Mucosa of stomach (tissue), 1 donor: ENCODE data around the gene LAP3.
A peak's percentile ranks its signal among the peaks of the same experiment; 100 is the strongest.
"Not testable (repeated sequence)": the region's sequence is repeated elsewhere in the genome, so short reads cannot be mapped to it uniquely, and the experiment has no call there.

Experiments
- H3K27me3 ChIP-seq: one replicate; pipeline ENCODE4 v1.7.0; 2013; ENCODE audit warnings: mild to moderate bottlenecking, low read length; ENCODE audit not compliant: control insufficient read depth, insufficient read depth
- H3K36me3 ChIP-seq: one replicate; pipeline ENCODE4 v1.7.0; 2013; ENCODE audit warnings: low read length; ENCODE audit not compliant: control insufficient read depth, insufficient read depth
- H3K4me1 ChIP-seq: one replicate; pipeline ENCODE4 v1.7.0; 2013; ENCODE audit warnings: mild to moderate bottlenecking, low read length; ENCODE audit not compliant: control insufficient read depth, insufficient read depth
- H3K4me3 ChIP-seq: one replicate; pipeline ENCODE4 v1.7.0; 2013; ENCODE audit warnings: low read length
- H3K9ac ChIP-seq: one replicate; pipeline ENCODE4 v1.7.0; 2013; ENCODE audit warnings: mild to moderate bottlenecking, low read length, moderate library complexity
- H3K9me3 ChIP-seq: one replicate; pipeline ENCODE4 v1.7.0; 2013; ENCODE audit warnings: mild to moderate bottlenecking, low read length, moderate library complexity; ENCODE audit not compliant: control insufficient read depth
- donor health status: Pancreatic carcinoma.

LAP3 gene

GRCh38 chr4:17574206-17574605 lies 2.8 kb upstream of the LAP3 start:
- no peaks in the 10 kb centered on the region for H3K9me3 ChIP-seq
- peaks cover 13% of the 10 kb centered on the region for H3K4me1 ChIP-seq
- no peaks in the 10 kb centered on the region for H3K36me3 ChIP-seq
- H3K27me3 ChIP-seq, result no peaks in the 10 kb centered on the region
- H3K9ac ChIP-seq, result no peak overlapping the region
- no peak overlapping the region for H3K4me3 ChIP-seq

DNA sequence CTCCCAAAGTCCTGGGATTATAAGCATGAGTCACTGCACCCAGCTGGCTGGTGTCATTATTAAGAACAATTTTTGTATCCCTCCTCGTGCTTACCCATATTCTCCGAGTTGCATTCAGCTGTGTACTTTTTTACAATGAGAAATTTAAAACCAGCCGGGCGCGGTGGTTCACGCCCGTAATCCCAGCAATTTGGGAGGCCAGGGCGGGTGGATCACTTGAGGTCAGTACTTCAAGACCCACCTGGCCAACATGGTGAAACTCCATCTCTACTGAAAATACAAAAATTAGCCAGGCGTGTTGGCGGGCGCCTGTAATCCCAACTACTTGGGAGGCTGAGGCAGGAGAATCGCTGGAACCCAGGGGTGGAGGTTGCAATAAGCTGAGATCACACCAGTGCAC lies 1.8 kb upstream of the LAP3 start:
- not testable (repeated sequence) for H3K9ac ChIP-seq, H3K4me3 ChIP-seq, H3K36me3 ChIP-seq, H3K27me3 ChIP-seq, H3K9me3 ChIP-seq
- peaks cover 13% of the 10 kb centered on the region for H3K4me1 ChIP-seq

DNA sequence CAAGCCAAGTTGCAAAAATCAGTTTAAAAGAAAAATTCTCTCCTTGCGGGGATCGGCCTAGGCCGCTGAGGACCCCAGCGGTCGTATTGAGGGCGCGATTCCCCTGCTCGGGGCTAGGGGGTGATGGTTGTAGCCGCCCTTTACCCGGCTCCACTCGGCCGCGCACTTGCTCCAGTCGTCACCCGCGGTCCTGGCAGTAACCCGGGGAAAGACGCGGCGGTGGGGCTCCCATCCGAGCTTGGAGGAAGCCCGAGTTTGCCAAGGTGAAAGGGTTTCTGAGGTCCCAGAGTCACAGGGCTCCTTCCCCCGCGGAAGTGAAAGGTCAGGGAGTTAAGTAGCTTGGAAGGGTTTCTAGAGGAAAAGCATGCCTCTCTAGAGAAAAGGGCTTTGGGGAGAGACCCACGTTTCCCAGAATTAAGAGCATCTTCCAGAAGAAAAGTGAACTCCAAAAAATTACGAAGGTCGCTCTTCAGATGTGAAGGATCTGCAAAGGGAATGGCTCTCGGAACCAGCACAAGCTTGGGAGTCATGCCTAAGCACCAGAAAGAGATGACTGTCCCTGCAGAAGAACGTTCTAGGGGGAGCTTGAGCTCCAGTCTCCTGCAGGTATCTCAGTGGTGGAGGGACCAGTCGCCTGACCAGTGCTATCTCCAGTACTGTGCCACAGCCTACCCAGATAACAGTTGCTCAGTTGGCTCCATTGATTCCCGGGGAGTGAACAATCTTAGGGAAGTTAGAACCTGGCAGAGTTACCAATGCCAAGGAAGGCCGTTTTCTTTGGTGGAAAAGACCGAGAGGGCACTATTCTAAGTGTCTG lies 875 bp downstream of the LAP3 start:
- H3K36me3 ChIP-seq, result peaks cover 11% of the 10 kb centered on the region
- peaks cover 13% of the 10 kb centered on the region for H3K4me1 ChIP-seq
- peak overlapping the region; percentile 86 for H3K9ac ChIP-seq
- no peaks in the 10 kb centered on the region for H3K9me3 ChIP-seq
- peak overlapping the region; percentile 56 for H3K4me3 ChIP-seq
- H3K27me3 ChIP-seq, result no peaks in the 10 kb centered on the region

GRCh38 chr4:17578482-17578891 lies 1.5 kb downstream of the LAP3 start:
- Histone ChIP-seq H3K27me3 (no peaks in the 10 kb centered on the region), H3K36me3 (peaks cover 16% of the 10 kb centered on the region), H3K4me3 (peak overlapping the region; percentile 56), H3K9ac (peak overlapping the region; percentile 86), H3K4me1 (peaks cover 13% of the 10 kb centered on the region), H3K9me3 (no peaks in the 10 kb centered on the region)

DNA sequence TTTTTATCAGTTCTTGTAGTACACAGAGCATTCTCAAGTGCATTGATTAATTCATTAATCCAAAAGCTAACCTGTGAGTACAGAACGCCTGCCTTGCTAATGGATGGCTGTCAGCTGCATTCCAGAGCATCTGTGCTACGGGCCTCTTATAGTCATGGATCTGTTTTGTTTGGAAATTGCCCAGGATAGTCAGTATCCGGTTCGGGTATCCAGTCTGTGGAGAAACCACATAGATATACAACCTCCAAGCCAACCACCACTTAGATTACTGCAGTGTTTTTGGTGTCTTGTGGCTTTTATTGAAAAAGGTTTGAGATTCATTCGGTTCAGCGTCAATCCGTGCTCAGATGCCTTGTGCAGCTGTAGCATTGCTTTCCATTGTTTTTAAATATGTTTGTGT lies 4.0 kb downstream of the LAP3 start:
- Histone ChIP-seq H3K9ac (no peak overlapping the region), H3K4me3 (no peak overlapping the region), H3K4me1 (peaks cover 13% of the 10 kb centered on the region), H3K27me3 (no peaks in the 10 kb centered on the region), H3K9me3 (no peaks in the 10 kb centered on the region), H3K36me3 (peaks cover 21% of the 10 kb centered on the region)

DNA sequence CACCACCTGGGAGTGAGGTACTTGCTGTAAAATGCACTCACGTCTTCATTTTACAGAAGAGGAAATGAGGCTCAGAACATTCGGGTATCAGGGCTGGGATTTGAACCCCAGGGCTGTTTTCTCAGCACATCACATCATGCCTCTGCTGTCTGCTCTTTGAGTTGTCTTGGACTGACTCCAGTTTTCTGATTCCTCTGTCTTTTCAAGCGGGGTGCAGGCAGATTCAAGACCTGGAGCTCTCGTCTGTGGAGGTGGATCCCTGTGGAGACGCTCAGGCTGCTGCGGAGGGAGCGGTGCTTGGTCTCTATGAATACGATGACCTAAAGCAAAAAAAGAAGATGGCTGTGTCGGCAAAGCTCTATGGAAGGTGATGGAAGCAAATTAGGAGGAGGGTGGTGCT lies 6.3 kb downstream of the LAP3 start:
- Histone ChIP-seq H3K4me1 (peaks cover 6% of the 10 kb centered on the region), H3K9ac (no peak overlapping the region), H3K9me3 (no peaks in the 10 kb centered on the region), H3K36me3 (peaks cover 22% of the 10 kb centered on the region), H3K4me3 (no peak overlapping the region), H3K27me3 (no peaks in the 10 kb centered on the region)

DNA sequence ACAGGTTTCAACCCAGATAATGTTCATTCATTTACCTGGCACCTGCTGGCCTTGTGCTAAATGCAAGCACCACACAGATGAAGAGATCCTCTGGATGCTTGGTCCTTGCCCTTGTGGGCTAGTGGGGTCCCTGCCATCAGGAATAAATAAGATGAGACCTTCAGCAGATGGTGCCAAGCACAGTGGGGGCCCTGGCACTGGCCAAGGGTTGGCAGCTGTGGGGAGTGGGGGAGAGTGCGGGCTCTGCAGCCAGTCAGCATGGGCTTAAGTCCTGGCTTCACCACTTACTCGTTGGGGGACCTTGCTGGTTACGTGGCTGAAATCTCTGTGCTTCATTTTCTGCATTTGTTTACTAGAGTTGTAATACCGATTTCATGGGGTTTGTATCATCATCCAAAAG lies 6.9 kb downstream of the LAP3 start:
- Histone ChIP-seq H3K4me3 (no peak overlapping the region), H3K4me1 (no peaks in the 10 kb centered on the region), H3K27me3 (no peaks in the 10 kb centered on the region), H3K9me3 (no peaks in the 10 kb centered on the region), H3K9ac (no peak overlapping the region), H3K36me3 (peaks cover 22% of the 10 kb centered on the region)

- Histone ChIP-seq H3K27me3 (no peaks in the 10 kb centered on the region), H3K4me1 (no peaks in the 10 kb centered on the region), H3K36me3 (peaks cover 24% of the 10 kb centered on the region), H3K9me3 (no peaks in the 10 kb centered on the region), H3K9ac (no peak overlapping the region), H3K4me3 (no peak overlapping the region)
Observed at GRCh38 chr4:17584521-17585213, 7.7 kb downstream of the LAP3 start.

DNA sequence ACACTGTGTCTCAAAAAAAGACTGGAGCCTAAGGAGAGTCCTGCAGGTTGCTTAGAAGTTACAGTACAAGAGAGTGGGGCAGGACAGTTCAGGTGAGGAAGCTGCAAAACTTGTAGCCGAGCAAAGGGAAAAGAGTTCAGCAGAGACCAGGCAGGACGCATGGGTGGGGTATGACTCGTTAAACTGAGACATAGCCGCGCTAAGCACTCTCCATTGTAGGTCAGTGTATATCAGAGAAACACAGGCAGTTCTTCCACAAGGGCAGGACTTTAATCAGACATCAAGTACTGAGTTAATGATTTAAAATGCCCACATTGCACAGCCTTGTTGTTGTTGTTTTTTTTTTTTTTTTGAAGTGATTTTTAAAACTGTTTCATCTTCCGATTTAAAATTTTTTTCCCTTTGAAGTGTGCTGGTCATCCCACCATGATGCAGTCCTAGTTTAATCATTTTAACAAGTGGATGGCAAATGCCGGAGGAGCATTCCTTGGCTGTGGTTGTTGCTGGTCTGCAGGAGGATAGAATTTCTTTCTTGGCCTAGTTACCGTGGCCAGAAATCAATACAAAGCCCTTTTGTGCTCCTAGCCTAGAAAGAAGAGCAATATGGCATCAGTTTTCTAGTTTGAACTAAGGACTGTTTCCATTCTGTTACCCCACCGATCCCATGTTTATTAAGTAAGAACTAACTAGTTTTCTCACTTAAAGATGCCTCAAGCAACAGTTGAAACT lies 10.3 kb downstream of the LAP3 start:
- no peak overlapping the region for H3K4me3 ChIP-seq
- no peak overlapping the region for H3K9ac ChIP-seq
- H3K36me3 ChIP-seq, result peaks cover 20% of the 10 kb centered on the region
- H3K27me3 ChIP-seq, result no peaks in the 10 kb centered on the region
- no peaks in the 10 kb centered on the region for H3K4me1 ChIP-seq
- H3K9me3 ChIP-seq, result no peaks in the 10 kb centered on the region

GRCh38 chr4:17589355-17589754 lies 12.4 kb downstream of the LAP3 start:
- Histone ChIP-seq H3K36me3 (peaks cover 11% of the 10 kb centered on the region), H3K4me3 (no peak overlapping the region), H3K9ac (no peak overlapping the region), H3K4me1 (no peaks in the 10 kb centered on the region), H3K9me3 (no peaks in the 10 kb centered on the region), H3K27me3 (no peaks in the 10 kb centered on the region)

DNA sequence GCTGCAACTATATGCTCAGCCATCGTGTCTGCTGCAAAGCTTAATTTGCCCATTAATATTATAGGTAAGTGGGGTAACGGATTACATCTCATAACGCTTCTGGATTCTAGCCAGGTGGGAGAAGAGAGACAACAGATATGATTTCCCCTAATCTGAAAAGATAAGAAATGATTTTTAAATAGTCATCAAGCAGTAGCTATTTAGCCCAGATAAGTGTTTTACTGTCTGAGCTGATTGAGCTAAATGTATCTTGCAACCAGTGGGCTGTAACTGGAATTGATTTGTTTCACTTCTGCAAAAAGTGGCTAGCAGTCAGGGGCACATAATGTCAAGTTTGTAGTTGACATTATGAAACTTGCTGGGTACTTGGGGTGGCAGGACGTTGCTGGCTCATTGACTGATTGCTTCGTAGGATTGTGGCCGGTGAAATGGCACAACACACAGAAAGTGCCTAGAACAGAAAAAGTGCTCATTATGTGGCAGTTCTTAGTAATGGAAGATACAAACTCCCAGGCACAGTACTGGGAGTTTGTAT lies 18.5 kb downstream of the LAP3 start:
- H3K4me1 ChIP-seq, result no peaks in the 10 kb centered on the region
- H3K36me3 ChIP-seq, result peaks cover 13% of the 10 kb centered on the region
- no peak overlapping the region for H3K9ac ChIP-seq
- H3K27me3 ChIP-seq, result no peaks in the 10 kb centered on the region
- H3K9me3 ChIP-seq, result no peaks in the 10 kb centered on the region
- H3K4me3 ChIP-seq, result no peak overlapping the region

DNA sequence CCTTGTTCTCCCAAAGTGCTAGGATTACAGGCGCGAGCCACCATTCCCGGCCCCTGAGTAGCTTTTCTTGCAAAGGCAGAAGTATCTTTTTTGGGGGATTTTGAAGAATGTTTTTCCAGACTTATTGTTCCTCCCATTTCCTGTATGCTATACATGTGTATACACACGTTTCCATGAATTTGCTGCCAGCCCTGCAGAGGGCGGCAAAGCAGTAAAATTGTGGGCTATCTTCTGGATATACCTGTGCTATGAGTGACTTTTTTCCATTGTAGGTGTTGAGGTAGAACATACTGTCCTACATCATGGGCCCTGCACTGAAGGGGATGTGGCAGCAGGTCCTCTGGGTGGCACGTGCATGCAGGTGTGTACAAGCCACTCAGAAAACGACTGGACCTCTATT lies 20.5 kb downstream of the LAP3 start:
- H3K4me1 ChIP-seq, result no peaks in the 10 kb centered on the region
- H3K4me3 ChIP-seq, result no peak overlapping the region
- H3K9ac ChIP-seq, result no peak overlapping the region
- H3K36me3 ChIP-seq, result peaks cover 13% of the 10 kb centered on the region
- H3K27me3 ChIP-seq, result no peaks in the 10 kb centered on the region
- no peaks in the 10 kb centered on the region for H3K9me3 ChIP-seq
